SHP77 treated with DMSO at 0.1 percent for 48 hours (cell line): ENCODE results near the gene CFLAR.
"Not testable (repeated sequence)": the region's sequence is repeated elsewhere in the genome, so short reads cannot be mapped to it uniquely, and the experiment has no call there.

Experiments
- DNase-seq: peaks from one replicate; lab custom pipeline; 2025; lab: John Stamatoyannopoulos, UW

CFLAR gene

GRCh38 chr2:201116115-201116958 lies at the start of gene CFLAR:
Gene CFLAR, plus strand, starts transcription at chr2:201116164. Its CDS starts 13,702 bp downstream, at chr2:201129866.
- DNase-seq: peak; percentile 49

- no peak for DNase-seq
Measured at GRCh38 chr2:201070948-201071478, 45.0 kb upstream of the CFLAR start.

GRCh38 chr2:201071479-201072200 lies 44.3 kb upstream of the CFLAR start, which contains the start of the genes HYCC2 and NDUFB3:
Gene HYCC2, minus strand, starts transcription at chr2:201071671. Its CDS starts 47,662 bp downstream, at chr2:201024009.
Gene NDUFB3, plus strand, starts transcription at chr2:201072001. Its CDS starts 6,882 bp downstream, at chr2:201078883.
- peak; percentile 84 for DNase-seq

GRCh38 chr2:201072201-201072530 lies 43.8 kb upstream of the CFLAR start:
- DNase-seq: no peak

GRCh38 chr2:201073071-201073470 lies 42.9 kb upstream of the CFLAR start:
- DNase-seq: no peak

- DNase-seq: no peak
Measured at GRCh38 chr2:201074996-201075395, 41.0 kb upstream of the CFLAR start.

- no peak for DNase-seq
Measured at GRCh38 chr2:201084863-201085262, 31.1 kb upstream of the CFLAR start.

GRCh38 chr2:201090574-201090973 lies 25.4 kb upstream of the CFLAR start:
- no peak for DNase-seq

GRCh38 chr2:201093573-201093972 lies 22.4 kb upstream of the CFLAR start:
- DNase-seq: no peak

- no peak for DNase-seq
Measured at GRCh38 chr2:201100497-201100896, 15.5 kb upstream of the CFLAR start.

GRCh38 chr2:201105759-201106158 lies 10.2 kb upstream of the CFLAR start:
- DNase-seq: no peak

- DNase-seq: no peak
Measured at GRCh38 chr2:201107624-201108023, 8.3 kb upstream of the CFLAR start.

GRCh38 chr2:201108341-201108740 lies 7.6 kb upstream of the CFLAR start:
- DNase-seq: no peak

GRCh38 chr2:201109186-201109585 lies 6.8 kb upstream of the CFLAR start:
- DNase-seq: no peak

- DNase-seq: no peak
Measured at GRCh38 chr2:201110615-201111014, 5.3 kb upstream of the CFLAR start.

- DNase-seq: no peak
Measured at GRCh38 chr2:201111096-201111495, 4.9 kb upstream of the CFLAR start.

- DNase-seq: no peak
Measured at GRCh38 chr2:201114350-201114749, 1.6 kb upstream of the CFLAR start.

- no peak for DNase-seq
Measured at GRCh38 chr2:201114846-201115245, 1.1 kb upstream of the CFLAR start.

GRCh38 chr2:201116959-201117734 lies 1.2 kb downstream of the CFLAR start:
- peak; percentile 30 for DNase-seq

- DNase-seq: not testable (repeated sequence)
Measured at GRCh38 chr2:201117735-201118094, 1.8 kb downstream of the CFLAR start.

GRCh38 chr2:201118121-201118960 lies 2.4 kb downstream of the CFLAR start:
- DNase-seq: no peak
